ENCODE results near the gene CYP2A6. TPM values are rescaled to one million over a fixed set of nuclear protein-coding genes. Genes with fewer than 3 reads are reported as not detected.
"Not testable (repeated sequence)": the region's sequence is repeated elsewhere in the genome, so short reads cannot be mapped to it uniquely, and the experiment has no call there.

Gene CYP2A6
- total and polyA plus RNA-seq, 10 donors = 0.33 TPM; not detected in 9

DNA sequence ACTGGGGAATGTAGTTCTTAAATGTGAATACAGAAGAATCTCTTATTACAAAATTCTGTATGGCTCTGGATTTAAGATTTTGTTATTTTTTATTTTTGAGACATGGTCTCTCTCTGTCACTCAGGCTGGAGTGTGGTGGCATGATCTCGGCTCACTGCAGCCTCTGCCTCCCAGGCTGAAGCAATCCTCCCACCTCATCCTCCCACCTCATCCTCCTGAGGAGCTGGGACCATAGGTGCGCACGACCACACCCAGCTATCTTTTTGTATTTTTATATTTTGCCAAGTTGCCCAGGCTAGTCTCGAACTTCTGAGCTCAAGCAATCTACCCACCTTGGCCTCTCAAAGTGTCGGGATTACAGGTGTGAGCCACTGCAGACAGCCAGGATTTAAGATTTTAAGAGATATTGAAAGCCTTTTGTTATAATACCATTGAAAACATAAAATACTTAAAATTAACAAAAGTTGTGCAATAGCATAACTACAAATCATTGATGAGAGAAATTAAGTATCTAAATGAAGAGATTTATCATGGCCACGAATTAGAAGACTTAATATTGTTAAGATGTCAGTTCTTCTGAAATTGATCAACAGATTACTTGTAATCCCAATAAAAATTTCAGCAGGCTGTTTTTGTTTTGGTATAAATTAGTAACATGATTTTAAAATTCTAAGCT, 13.4 kb downstream of the CYP2A6 start:
- H3K27ac ChIP-seq = no peak overlapping the region
- WGBS, 5 donors = 84 to 91% (median 87%) methylated on average over 6 of the region's 6 CpGs
- TF ChIP-seq POLR2A (IDR thresholded peaks at IDR 0.05) (no peak), POLR2AphosphoS5 (IDR thresholded peaks at IDR 0.05) (no peak)
- TF ChIP-seq, protein P1, sequence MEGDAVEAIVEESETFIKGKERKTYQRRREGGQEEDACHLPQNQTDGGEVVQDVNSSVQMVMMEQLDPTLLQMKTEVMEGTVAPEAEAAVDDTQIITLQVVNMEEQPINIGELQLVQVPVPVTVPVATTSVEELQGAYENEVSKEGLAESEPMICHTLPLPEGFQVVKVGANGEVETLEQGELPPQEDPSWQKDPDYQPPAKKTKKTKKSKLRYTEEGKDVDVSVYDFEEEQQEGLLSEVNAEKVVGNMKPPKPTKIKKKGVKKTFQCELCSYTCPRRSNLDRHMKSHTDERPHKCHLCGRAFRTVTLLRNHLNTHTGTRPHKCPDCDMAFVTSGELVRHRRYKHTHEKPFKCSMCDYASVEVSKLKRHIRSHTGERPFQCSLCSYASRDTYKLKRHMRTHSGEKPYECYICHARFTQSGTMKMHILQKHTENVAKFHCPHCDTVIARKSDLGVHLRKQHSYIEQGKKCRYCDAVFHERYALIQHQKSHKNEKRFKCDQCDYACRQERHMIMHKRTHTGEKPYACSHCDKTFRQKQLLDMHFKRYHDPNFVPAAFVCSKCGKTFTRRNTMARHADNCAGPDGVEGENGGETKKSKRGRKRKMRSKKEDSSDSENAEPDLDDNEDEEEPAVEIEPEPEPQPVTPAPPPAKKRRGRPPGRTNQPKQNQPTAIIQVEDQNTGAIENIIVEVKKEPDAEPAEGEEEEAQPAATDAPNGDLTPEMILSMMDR (IDR thresholded peaks at IDR 0.05 in 8 of 11, conservative IDR thresholded peaks at IDR 0.05 in 3 of 11) = no peak
- no peak overlapping the region for H3K4me3 ChIP-seq
- H3K4me1 ChIP-seq = peaks cover 0 to 3% (median 0%) of the 10 kb centered on the region in 6 donors
- DNase-seq = no peak
- intact Hi-C loops (cut with DNase I; ENCODE audit: low total_unique reads) = no loop called here
- H3K36me3 ChIP-seq = no peaks in the 10 kb centered on the region
- no peaks in the 10 kb centered on the region for H3K9me3 ChIP-seq
- no peaks in the 10 kb centered on the region for H3K27me3 ChIP-seq (replicated peaks in 1 of 7)

DNA sequence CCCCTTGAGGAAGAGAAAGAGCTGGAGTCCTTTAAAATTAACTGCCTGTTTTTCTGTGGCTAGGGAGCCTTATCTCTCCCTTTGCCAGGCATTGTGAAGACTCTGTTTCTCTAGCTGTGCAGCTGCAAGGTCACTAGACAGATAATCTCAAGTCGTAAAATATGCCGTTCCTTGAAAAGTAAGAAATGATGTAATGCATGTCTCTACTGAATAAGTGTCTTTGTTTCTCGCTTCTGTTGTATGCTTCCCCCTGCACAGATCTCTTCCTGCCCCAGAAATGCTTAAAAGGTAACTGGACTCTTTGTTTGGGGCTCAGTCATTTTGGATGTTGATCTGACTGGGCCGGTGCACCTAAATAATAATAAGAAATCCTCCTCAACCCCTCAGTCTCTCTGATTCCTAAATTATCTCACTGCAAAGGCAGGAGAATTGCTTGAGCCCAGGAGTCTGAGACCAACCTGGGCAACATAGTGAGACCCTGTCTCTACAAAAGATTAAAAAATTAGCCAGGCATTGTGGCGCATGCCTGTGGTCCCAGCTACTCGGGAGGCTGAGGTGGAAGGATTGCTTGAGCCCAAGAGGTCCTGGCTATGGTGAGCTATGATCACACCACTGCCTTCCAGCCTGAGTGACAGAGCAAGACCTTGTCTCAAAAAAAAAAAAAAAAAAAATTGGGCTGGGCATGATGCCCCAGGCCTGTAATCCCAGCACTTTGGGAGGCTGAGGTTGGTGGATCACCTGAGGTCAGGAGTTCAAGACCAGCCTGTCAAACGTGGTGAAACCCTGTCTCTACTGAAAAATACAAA, 16.3 kb downstream of the CYP2A6 start:
- 51 to 61% (median 53%) methylated on average over 7 of the region's 7 CpGs for WGBS, 5 donors
- intact Hi-C loops (cut with DNase I; ENCODE audit: low total_unique reads) = not testable (repeated sequence)

DNA sequence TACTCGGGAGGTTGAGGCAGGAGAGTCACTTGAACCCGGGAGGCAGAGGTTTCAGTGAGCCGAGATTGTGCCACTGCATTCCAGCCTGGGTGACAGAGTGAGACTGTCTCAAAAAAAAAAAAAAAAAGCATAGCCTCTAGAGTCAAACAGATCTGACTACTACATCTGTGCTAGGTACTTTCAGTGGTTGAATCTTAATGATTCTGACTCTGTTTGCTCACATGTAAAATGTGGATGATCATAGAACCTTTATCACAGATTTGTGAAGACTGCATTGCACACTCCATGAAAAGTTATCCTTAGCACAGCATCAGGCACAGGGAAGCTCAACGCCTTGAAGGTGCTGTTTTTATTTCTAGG, 17.8 kb downstream of the CYP2A6 start:
- DNase-seq; H3K4me1 ChIP-seq; H3K9me3 ChIP-seq; H3K4me3 ChIP-seq; intact Hi-C loops (cut with DNase I; ENCODE audit: low total_unique reads); H3K27ac ChIP-seq; H3K27me3 ChIP-seq (replicated peaks in 1 of 7): not testable (repeated sequence)
- H3K36me3 ChIP-seq = peaks cover 0 to 15% (median 0%) of the 10 kb centered on the region in 6 donors
- 73 to 82% (median 74%) methylated on average over 4 of the region's 4 CpGs for WGBS, 5 donors

More for the DNA sequence above, 16.3 kb downstream of the CYP2A6 start:
- H3K27ac ChIP-seq; H3K27me3 ChIP-seq (replicated peaks in 1 of 7); H3K4me3 ChIP-seq; H3K36me3 ChIP-seq; H3K4me1 ChIP-seq; H3K9me3 ChIP-seq; DNase-seq: not testable (repeated sequence)

DNA sequence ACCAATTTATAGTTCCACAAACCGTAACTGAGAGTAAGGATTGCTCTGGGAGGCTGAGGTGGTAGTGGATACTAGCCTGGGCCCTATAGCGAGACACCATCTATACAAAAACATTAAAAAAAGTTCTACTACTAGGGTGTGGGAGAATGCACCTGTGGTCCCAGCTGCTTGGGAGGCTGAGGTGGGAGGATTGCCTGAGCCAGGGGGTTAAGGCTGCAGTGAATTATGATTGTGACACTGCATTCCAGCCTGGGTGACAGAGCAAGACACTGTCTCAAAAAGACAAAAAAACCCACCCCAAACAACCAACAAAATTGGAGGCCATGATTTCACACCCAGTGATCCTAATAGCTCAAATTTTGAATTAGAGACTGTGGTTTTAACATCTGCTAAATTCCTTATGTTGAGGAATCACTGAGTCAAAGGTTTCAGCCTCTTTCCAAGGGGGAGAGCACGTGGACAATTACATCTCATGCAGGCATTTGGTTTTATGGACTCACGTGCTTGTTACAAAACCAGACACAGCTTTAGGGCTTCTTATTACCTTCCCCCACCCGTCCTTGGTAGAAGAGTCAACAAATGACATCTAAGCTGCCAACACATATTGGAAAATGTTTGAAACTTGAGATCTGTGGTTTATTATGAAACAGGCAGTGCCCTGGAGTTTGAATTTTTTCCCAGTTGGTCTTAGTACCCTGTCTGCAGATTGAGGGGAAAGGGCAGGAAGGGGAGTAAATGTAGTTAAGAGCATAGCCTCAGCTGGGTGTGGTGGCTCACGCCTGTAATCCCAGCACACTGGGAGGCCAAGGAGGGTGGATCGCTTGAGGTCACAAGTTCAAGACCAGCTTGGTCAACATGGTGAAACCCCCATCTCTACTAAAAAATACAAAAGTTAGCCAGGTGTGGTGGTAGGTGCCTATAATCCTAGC, 18.5 kb downstream of the CYP2A6 start:
- peaks cover 0 to 4% (median 0%) of the 10 kb centered on the region in 6 donors for H3K4me1 ChIP-seq
- TF ChIP-seq POLR2AphosphoS5 (IDR thresholded peaks at IDR 0.05) (no peak), POLR2A (IDR thresholded peaks at IDR 0.05) (no peak)
- TF ChIP-seq, protein P1 (IDR thresholded peaks at IDR 0.05 in 8 of 11, conservative IDR thresholded peaks at IDR 0.05 in 3 of 11) = no peak
- intact Hi-C loops (cut with DNase I; ENCODE audit: low total_unique reads) = no loop called here
- 61 to 83% (median 70%) methylated on average over 6 to 7 of the region's 7 CpGs for WGBS, 5 donors
- no peak for DNase-seq
- no peak overlapping the region for H3K27ac ChIP-seq
- H3K4me3 ChIP-seq = no peak overlapping the region
- peaks cover 0 to 22% (median 2%) of the 10 kb centered on the region in 6 donors for H3K36me3 ChIP-seq
- no peaks in the 10 kb centered on the region for H3K27me3 ChIP-seq (replicated peaks in 1 of 7)
- no peaks in the 10 kb centered on the region for H3K9me3 ChIP-seq

DNA sequence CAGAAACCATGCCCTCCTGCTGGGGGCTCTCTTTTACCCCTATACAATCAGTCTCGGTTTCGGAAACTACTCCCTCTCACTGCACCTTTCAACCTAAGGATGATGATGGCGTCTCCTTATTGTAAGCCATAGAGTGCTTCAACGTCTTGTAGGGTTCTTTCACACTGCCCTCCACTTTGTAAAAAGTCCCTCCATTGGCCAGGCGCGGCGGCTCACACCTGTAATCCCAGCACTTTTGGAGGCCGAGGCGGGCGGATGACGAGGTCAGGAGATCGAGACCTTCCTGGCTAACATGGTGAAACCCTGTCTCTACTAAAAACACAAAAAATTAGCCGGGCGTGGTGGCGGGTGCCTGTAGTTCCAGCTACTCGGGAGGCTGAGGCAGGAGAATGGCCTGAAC, 19.5 kb downstream of the CYP2A6 start:
- DNase-seq; intact Hi-C loops (cut with DNase I; ENCODE audit: low total_unique reads); H3K27me3 ChIP-seq (replicated peaks in 1 of 7); H3K9me3 ChIP-seq; H3K4me3 ChIP-seq; H3K27ac ChIP-seq: not testable (repeated sequence)
- H3K4me1 ChIP-seq = peaks cover 0 to 11% (median 0%) of the 10 kb centered on the region in 6 donors
- H3K36me3 ChIP-seq = peaks cover 0 to 24% (median 3%) of the 10 kb centered on the region in 6 donors
- WGBS, 5 donors = 91 to 98% (median 95%) methylated on average over 16 of the region's 16 CpGs
